ENCODE data around the gene SAP130. TPM values are rescaled to one million over a fixed set of nuclear protein-coding genes. Genes with fewer than 3 reads are reported as not detected.

Gene SAP130
- total and polyA plus RNA-seq, 12 donors: 7.0 to 22.7 (median 14.0) TPM

DNA sequence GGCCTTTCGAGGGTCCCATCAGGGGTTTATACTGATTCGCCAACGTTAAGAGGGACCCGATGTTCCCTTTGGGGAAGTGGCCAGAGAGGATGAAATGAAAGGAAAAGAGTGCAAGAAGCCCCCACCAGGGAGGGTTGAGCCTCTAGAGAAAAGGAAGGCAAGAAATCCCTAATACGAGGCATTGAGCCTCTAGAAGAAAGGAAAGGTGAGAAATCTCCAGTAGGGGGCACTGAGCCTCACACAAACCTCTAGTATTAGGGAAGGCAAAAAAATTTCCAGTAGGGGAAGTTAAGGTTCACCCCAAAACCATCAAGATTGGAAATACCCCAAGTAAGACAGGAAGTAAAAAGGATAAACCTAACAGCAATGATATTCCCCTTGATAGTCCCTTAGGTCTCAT is 9.8 kb upstream of the SAP130 start:
- 83 to 89% (median 86%) methylated on average over 5 of the region's 5 CpGs for WGBS, 4 donors

DNA sequence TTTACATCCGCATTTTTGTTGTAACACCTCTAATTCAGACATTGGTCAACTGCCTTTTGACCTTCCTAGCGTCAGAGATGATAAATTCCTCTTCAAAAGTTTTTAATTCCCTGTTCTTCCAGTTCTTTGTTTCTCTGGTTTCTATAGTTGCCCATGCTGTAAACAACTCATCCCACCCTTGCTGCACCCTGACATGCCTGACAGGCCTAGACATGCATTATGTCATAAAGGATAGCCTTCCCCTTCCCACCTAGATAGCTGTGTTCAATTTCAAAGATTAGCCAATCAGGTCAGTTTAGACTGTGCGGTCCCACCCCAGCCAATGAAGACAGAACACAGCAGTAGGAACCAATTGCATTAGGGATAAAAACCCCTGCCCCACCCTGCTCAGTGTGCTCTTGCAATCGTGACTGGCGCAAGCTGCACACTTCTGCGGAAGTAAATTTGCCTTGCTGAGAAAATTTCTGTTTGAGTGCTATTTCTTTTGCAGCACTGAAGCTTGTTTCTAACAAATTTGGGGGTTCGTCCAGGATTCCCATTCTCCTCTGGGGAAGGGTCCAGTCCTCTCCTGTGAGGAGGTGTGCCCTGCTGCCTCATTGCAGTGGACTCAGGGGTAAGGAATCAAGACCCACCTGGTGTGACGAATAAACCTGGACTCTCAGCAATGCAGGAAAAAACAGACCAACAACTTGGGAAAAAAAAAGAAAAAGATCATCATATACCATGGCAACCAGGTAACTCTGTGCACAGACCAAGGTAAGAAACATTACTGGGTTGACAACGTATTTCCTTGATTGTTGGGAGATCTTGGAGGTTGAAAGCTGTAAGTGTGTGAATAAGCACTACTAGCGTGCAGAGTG is 9.1 kb upstream of the SAP130 start:
- H3K4me3 ChIP-seq: no peak overlapping the region
- WGBS, 4 donors: 76 to 88% (median 84%) methylated on average over 7 to 10 of the region's 10 CpGs
- DNase-seq: no peak
- no peaks in the 10 kb centered on the region for H3K36me3 ChIP-seq (replicated peaks in 1 of 2)
- H3K4me1 ChIP-seq (replicated peaks in 1 of 2): no peaks in the 10 kb centered on the region
- no peaks in the 10 kb centered on the region for H3K9me3 ChIP-seq (replicated peaks in 1 of 3)
- intact Hi-C loops (cut with DNase I): no loop called here
- TF ChIP-seq, protein P1, sequence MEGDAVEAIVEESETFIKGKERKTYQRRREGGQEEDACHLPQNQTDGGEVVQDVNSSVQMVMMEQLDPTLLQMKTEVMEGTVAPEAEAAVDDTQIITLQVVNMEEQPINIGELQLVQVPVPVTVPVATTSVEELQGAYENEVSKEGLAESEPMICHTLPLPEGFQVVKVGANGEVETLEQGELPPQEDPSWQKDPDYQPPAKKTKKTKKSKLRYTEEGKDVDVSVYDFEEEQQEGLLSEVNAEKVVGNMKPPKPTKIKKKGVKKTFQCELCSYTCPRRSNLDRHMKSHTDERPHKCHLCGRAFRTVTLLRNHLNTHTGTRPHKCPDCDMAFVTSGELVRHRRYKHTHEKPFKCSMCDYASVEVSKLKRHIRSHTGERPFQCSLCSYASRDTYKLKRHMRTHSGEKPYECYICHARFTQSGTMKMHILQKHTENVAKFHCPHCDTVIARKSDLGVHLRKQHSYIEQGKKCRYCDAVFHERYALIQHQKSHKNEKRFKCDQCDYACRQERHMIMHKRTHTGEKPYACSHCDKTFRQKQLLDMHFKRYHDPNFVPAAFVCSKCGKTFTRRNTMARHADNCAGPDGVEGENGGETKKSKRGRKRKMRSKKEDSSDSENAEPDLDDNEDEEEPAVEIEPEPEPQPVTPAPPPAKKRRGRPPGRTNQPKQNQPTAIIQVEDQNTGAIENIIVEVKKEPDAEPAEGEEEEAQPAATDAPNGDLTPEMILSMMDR (IDR thresholded peaks at IDR 0.05): no peak
- no peak for TF ChIP-seq POLR2A (IDR thresholded peaks at IDR 0.05)
- H3K27me3 ChIP-seq: no peaks in the 10 kb centered on the region
- H3K27ac ChIP-seq: no peak overlapping the region

More for the DNA sequence above, 9.8 kb upstream of the SAP130 start:
- no peaks in the 10 kb centered on the region for H3K4me1 ChIP-seq (replicated peaks in 1 of 2)
- intact Hi-C loops (cut with DNase I): no loop called here
- H3K27me3 ChIP-seq: no peaks in the 10 kb centered on the region
- no peak overlapping the region for H3K27ac ChIP-seq
- H3K36me3 ChIP-seq (replicated peaks in 1 of 2): no peaks in the 10 kb centered on the region
- peaks cover 0 to 4% (median 0%) of the 10 kb centered on the region in 3 donors for H3K9me3 ChIP-seq (replicated peaks in 1 of 3)
- no peak overlapping the region for H3K4me3 ChIP-seq
- DNase-seq: no peak
- TF ChIP-seq, protein P1 (IDR thresholded peaks at IDR 0.05): no peak
- no peak for TF ChIP-seq POLR2A (IDR thresholded peaks at IDR 0.05)

DNA sequence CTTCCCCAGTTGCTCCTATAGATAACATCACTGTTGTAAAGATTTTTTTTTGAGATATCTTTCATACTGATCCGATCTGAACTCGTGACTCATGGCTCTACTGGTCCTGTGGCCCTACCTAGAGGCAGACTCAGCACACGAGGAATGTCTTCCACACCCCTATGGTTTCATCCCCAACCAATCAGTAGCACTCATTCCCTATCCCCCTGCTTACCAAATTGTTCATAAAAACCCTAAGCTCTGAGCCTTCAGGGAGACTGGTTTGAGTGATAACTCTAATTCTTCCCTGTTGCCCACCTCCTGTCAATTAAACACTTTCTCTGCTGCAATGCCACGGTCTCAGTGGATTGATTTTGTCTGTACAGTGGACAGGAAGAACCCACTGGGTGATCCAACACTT is 4.2 kb upstream of the SAP130 start:
- intact Hi-C loops (cut with DNase I): no loop called here
- DNase-seq: no peak
- Histone ChIP-seq H3K4me1 (replicated peaks in 1 of 2) (peaks cover 0 to 5% of the 10 kb centered on the region in 2 donors), H3K4me3 (no peak overlapping the region), H3K27me3 (no peaks in the 10 kb centered on the region), H3K9me3 (replicated peaks in 1 of 3) (no peaks in the 10 kb centered on the region), H3K36me3 (replicated peaks in 1 of 2) (no peaks in the 10 kb centered on the region), H3K27ac (no peak overlapping the region)
- TF ChIP-seq POLR2A (IDR thresholded peaks at IDR 0.05): no peak
- TF ChIP-seq, protein P1 (IDR thresholded peaks at IDR 0.05): no peak
- 73 to 79% (median 74%) methylated on average over 4 of the region's 4 CpGs for WGBS, 4 donors

DNA sequence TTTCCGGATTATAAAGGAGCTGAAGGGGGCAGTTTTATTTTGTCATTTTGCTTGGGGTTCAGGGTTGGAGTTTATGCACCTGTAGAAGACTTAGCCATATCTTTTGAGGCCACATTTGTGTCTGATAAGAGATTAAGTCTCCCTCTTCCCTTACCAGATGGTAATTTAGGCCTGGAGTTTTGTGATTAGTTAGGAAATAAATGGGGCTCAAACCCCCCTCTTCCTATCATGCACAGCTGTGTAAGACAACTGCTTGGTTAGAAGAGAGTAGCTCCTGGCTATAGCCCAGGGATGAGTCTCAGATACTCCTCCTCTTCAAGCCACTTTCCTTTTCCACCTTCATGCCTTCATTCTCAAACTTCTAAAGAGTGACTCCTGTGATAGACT is 802 bp upstream of the SAP130 start:
- no peaks in the 10 kb centered on the region for H3K27me3 ChIP-seq
- 0 to 20% (median 0%) methylated on average over 1 of the region's 1 CpG; no CpG with 5 or more reads in 1 of the 4 donors for WGBS, 4 donors
- TF ChIP-seq, protein P1 (IDR thresholded peaks at IDR 0.05): no peak
- no peak for TF ChIP-seq POLR2A (IDR thresholded peaks at IDR 0.05)
- H3K36me3 ChIP-seq (replicated peaks in 1 of 2): no peaks in the 10 kb centered on the region
- intact Hi-C loops (cut with DNase I): loop anchor here in 1 of 2 donors (5.0 kb wide), 1 partner anchor 64 kb away; the partner anchor contains the start of gene UGGT1
- peak overlapping the region; percentile 20 to 97 (median 93) for H3K27ac ChIP-seq
- no peak for DNase-seq
- peak overlapping the region in 3 of 4 donors; percentile 34 to 97 (median 53) for H3K4me3 ChIP-seq
- peaks cover 0 to 15% of the 10 kb centered on the region in 2 donors for H3K4me1 ChIP-seq (replicated peaks in 1 of 2)
- H3K9me3 ChIP-seq (replicated peaks in 1 of 3): no peaks in the 10 kb centered on the region

Measured in adrenal gland (tissue), 12 donors.